GM12864 (cell line): Measurements from ENCODE around the gene TMEM190.

Experiments
- DNase-seq: peaks from one replicate; pipeline ENCODE4 v3.0.0-alpha.2; 2011; ENCODE audit warnings: low read depth
- H3K4me3 ChIP-seq: 2 replicates; pipeline ENCODE4 v1.5.1; 2011; ENCODE audit warnings: mild to moderate bottlenecking, low read depth, low read length, control low read depth
- TF ChIP-seq, protein P1 (sequence below): IDR thresholded peaks from 2 replicates; pipeline ENCODE4 v1.5.1; 2011; ENCODE audit warnings: low read depth, mild to moderate bottlenecking, moderate library complexity, low read length, control low read depth, inconsistent platforms; ENCODE audit errors: missing control alignments

TMEM190 gene

GRCh38 chr19:55340784-55341147 is 35.9 kb upstream of the TMEM190 start:
- TF ChIP-seq, protein P1, sequence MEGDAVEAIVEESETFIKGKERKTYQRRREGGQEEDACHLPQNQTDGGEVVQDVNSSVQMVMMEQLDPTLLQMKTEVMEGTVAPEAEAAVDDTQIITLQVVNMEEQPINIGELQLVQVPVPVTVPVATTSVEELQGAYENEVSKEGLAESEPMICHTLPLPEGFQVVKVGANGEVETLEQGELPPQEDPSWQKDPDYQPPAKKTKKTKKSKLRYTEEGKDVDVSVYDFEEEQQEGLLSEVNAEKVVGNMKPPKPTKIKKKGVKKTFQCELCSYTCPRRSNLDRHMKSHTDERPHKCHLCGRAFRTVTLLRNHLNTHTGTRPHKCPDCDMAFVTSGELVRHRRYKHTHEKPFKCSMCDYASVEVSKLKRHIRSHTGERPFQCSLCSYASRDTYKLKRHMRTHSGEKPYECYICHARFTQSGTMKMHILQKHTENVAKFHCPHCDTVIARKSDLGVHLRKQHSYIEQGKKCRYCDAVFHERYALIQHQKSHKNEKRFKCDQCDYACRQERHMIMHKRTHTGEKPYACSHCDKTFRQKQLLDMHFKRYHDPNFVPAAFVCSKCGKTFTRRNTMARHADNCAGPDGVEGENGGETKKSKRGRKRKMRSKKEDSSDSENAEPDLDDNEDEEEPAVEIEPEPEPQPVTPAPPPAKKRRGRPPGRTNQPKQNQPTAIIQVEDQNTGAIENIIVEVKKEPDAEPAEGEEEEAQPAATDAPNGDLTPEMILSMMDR: no peak
- H3K4me3 ChIP-seq: peak overlapping the region; percentile 91
- no peak for DNase-seq

GRCh38 chr19:55341171-55341588 is 35.4 kb upstream of the TMEM190 start:
- DNase-seq: no peak
- peak overlapping the region; percentile 91 for H3K4me3 ChIP-seq
- TF ChIP-seq, protein P1: no peak

GRCh38 chr19:55341595-55342531 is 34.8 kb upstream of the TMEM190 start:
- TF ChIP-seq, protein P1: no peak
- H3K4me3 ChIP-seq: peak overlapping the region; percentile 12
- DNase-seq: no peak

- TF ChIP-seq, protein P1: no peak
- DNase-seq: no peak
- H3K4me3 ChIP-seq: no peak overlapping the region
Observed at GRCh38 chr19:55344444-55344843, 32.2 kb upstream of the TMEM190 start.

DNA sequence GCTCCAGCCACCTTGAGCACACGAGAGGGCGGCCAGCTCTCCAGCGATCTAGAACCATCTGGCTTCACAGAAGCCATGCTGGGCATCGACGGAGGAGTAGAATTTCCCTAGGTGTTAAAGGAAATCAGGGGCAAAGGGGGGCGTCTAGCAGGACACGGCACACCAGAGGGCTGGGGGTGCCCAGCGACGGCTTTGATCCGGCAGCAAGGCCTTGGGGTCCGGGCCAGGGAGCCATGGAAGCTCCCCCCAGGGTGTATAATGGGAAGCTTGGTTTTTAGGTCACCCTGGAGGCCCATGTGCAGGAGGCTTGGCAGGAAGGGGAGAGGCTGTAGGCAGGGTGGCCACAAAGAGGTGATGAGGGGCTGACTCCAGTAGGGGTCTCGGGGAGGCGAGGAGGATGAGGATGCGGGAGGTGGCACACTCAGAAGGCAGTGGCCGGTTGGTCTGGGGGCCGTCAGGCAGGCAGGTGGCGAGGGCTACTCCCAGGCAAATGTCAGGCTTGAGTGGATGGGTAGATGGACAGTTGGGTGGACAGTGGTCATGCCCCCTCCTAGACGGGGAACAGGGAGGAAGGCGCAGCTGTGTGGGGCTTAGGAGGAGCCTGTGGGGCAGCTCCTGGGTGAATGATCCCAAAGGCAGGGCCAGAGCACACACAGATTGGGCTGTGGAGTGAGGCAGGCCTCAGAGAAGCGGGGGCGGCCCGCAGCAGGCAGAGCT is 31.4 kb upstream of the TMEM190 start:
- DNase-seq: no peak
- TF ChIP-seq, protein P1: no peak
- H3K4me3 ChIP-seq: no peak overlapping the region

DNA sequence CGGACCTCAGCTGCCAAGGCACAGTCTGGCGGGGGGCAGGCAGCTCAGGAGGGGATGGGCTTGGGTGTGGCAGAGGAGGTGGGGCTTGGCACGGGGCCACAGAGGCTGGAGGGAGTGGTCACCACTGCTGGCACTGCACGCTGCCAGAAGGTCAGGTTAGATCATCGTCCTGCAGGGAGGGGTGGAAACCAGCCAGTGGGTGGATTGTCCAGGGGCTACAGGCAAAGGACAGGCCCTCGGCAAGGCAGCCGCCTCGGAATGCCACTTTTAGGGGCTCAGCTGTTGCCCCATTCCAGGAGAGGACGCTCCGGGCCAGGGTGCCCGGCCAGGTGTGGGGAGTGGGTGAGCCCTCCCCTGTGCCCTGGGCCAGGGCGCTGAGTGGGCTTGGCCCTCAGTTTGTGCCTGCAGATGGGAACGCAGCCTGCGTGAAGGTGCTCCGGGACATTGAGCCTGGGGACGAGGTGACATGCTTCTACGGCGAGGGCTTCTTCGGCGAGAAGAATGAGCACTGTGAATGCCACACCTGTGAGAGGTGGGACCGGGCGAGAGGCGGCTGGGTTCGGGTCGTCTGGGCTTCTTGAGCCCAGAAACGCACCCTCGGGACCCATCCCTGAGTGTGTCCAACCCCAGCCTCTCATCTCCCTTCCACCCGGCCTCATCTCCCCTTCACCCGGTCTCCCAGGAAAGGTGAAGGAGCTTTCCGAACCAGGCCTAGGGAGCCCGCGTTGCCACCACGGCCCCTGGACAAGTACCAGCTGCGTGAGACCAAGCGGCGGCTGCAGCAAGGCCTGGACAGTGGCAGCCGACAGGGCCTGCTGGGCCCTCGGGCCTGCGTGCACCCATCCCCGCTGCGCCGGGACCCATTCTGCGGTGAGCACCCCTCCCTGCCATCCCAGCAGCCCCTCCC is 30.6 kb upstream of the TMEM190 start:
- TF ChIP-seq, protein P1: no peak
- no peak overlapping the region for H3K4me3 ChIP-seq
- DNase-seq: no peak
